ENCODE data around the gene UNC93B1.

Gene UNC93B1

DNA sequence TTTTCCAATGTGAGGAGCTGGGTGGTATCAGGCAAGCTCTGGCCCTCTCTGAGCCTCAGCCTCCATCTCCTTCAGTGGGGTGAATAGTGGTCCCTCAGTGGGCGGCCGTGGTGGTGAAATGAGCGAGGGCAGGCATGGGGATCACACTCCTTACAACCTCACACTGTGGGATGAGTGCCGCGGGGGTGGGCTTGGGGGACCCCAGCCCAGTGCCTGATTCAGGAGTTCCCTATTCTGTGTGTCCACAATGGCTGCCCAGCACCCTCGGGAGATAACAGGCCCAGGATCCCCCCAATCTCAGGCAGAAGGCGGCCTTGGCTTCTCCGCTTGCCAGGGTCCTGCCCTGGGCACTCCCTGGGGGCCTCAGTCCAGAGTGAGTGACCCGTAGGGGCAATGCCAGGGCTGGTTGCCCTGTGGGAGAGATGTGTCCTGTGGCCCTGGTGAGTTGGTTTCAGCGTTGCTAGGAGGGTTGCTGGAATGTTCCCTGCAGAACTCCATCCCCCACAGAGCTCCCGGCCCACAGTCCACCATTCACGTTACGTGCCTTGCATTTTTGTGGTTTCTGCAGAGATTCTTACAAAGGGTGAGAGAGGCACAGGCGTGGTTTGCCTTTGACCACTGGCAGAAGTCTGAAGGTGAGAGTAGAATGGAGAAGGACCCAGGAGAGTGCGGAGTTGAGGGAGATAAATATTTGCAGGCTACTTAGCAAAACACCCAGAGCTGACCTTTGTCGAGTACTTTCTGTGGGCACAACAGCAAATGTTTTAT is 9.1 kb upstream of the UNC93B1 start:
- Histone ChIP-seq H2AFZ (ENCODE audit: low read depth, low read length) (no peak overlapping the region), H3K9me3 (ENCODE audit: insufficient read depth, low read length, severe bottlenecking) (no peaks in the 10 kb centered on the region), H4K20me1 (ENCODE audit: insufficient read depth, low read length) (no peaks in the 10 kb centered on the region; the same call in 1 of the 2 replicates), H3K27ac (ENCODE audit: low read length) (no peak overlapping the region), H3K36me3 (ENCODE audit: insufficient read depth, low read length) (no peaks in the 10 kb centered on the region), H3K79me2 (ENCODE audit: insufficient read depth, low read length) (no peaks in the 10 kb centered on the region), H3K4me1 (ENCODE audit: insufficient read depth, low read length) (no peaks in the 10 kb centered on the region), H3K4me2 (ENCODE audit: insufficient read depth, low read length) (no peak overlapping the region), H3K27me3 (ENCODE audit: insufficient read depth, low read length, poor library complexity) (no peaks in the 10 kb centered on the region), H3K9ac (ENCODE audit: low read depth, low read length) (no peak overlapping the region), H3K4me3 (ENCODE audit: low read depth in 1 of 2, low read length in 2 of 2) (no peak overlapping the region)
- TF ChIP-seq, protein P1, sequence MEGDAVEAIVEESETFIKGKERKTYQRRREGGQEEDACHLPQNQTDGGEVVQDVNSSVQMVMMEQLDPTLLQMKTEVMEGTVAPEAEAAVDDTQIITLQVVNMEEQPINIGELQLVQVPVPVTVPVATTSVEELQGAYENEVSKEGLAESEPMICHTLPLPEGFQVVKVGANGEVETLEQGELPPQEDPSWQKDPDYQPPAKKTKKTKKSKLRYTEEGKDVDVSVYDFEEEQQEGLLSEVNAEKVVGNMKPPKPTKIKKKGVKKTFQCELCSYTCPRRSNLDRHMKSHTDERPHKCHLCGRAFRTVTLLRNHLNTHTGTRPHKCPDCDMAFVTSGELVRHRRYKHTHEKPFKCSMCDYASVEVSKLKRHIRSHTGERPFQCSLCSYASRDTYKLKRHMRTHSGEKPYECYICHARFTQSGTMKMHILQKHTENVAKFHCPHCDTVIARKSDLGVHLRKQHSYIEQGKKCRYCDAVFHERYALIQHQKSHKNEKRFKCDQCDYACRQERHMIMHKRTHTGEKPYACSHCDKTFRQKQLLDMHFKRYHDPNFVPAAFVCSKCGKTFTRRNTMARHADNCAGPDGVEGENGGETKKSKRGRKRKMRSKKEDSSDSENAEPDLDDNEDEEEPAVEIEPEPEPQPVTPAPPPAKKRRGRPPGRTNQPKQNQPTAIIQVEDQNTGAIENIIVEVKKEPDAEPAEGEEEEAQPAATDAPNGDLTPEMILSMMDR (IDR thresholded peaks at IDR 0.05; ENCODE audit: borderline replicate concordance, extremely low read depth, low read length, poor library complexity, severe bottlenecking) = no peak
- TF ChIP-seq EZH2 (IDR thresholded peaks at IDR 0.05; ENCODE audit: borderline replicate concordance, low read depth, low read length, severe bottlenecking) = no peak
- DNase-seq (no peak), ATAC-seq (ENCODE audit: insufficient read depth, low read depth) (no peak)

DNA sequence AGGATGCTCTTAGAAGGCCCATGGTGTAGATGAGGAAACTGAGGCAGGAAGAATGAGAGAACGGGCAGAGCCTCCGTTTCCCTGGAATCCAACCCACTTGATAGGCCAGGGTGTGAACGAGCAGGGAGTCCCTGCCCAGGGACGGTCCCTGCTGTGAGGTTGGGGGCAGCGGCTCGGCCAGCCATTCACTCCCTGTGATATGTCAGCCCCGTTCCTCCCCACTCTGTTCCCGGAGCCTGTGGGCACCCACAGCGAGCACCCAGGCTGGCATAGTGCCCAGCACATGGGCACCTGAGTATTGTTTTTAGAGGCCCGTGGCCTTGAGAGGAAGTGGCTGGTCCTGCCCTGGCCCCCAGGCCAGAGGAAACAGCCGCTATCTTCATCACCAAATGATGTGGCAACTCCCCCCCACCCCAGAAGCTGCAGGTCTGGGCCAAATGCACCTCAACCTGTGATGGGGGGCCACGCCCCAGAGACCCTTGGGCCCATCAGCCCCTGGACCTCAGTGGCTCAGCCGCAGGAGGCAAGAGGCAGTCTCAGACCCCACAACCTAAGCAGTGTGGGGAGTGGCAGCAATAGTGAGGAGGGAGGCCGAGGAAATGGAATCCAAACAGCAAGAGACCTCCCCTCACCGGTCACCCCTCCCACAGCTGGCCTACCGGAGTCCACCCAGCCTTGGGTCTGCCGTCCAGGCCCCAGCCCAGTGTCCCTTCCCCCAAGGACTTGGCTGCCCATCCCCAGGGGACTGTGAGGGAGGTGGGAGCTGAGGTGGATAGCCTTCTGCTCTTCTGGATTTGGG is 8.3 kb upstream of the UNC93B1 start:
- Histone ChIP-seq H3K27ac (ENCODE audit: low read length) (no peak overlapping the region), H3K27me3 (ENCODE audit: insufficient read depth, low read length, poor library complexity) (no peaks in the 10 kb centered on the region), H3K4me3 (ENCODE audit: low read depth in 1 of 2, low read length in 2 of 2) (no peak overlapping the region), H3K9me3 (ENCODE audit: insufficient read depth, low read length, severe bottlenecking) (no peaks in the 10 kb centered on the region), H2AFZ (ENCODE audit: low read depth, low read length) (no peak overlapping the region), H4K20me1 (ENCODE audit: insufficient read depth, low read length) (no peaks in the 10 kb centered on the region; the same call in 1 of the 2 replicates), H3K36me3 (ENCODE audit: insufficient read depth, low read length) (no peaks in the 10 kb centered on the region), H3K79me2 (ENCODE audit: insufficient read depth, low read length) (no peaks in the 10 kb centered on the region), H3K4me1 (ENCODE audit: insufficient read depth, low read length) (no peaks in the 10 kb centered on the region), H3K9ac (ENCODE audit: low read depth, low read length) (no peak overlapping the region), H3K4me2 (ENCODE audit: insufficient read depth, low read length) (no peak overlapping the region)
- no peak for TF ChIP-seq EZH2 (IDR thresholded peaks at IDR 0.05; ENCODE audit: borderline replicate concordance, low read depth, low read length, severe bottlenecking)
- TF ChIP-seq, protein P1 (IDR thresholded peaks at IDR 0.05; ENCODE audit: borderline replicate concordance, extremely low read depth, low read length, poor library complexity, severe bottlenecking) = no peak
- DNase-seq (no peak), ATAC-seq (ENCODE audit: insufficient read depth, low read depth) (no peak)

GRCh38 chr11:68011051-68011943 is 7.4 kb upstream of the UNC93B1 start:
- Histone ChIP-seq H3K4me2 (ENCODE audit: insufficient read depth, low read length) (no peak overlapping the region), H3K4me3 (ENCODE audit: low read depth in 1 of 2, low read length in 2 of 2) (no peak overlapping the region), H3K79me2 (ENCODE audit: insufficient read depth, low read length) (no peaks in the 10 kb centered on the region), H2AFZ (ENCODE audit: low read depth, low read length) (no peak overlapping the region), H4K20me1 (ENCODE audit: insufficient read depth, low read length) (no peaks in the 10 kb centered on the region; the same call in 1 of the 2 replicates), H3K4me1 (ENCODE audit: insufficient read depth, low read length) (no peaks in the 10 kb centered on the region), H3K27me3 (ENCODE audit: insufficient read depth, low read length, poor library complexity) (no peaks in the 10 kb centered on the region), H3K9ac (ENCODE audit: low read depth, low read length) (no peak overlapping the region), H3K36me3 (ENCODE audit: insufficient read depth, low read length) (no peaks in the 10 kb centered on the region), H3K9me3 (ENCODE audit: insufficient read depth, low read length, severe bottlenecking) (no peaks in the 10 kb centered on the region), H3K27ac (ENCODE audit: low read length) (no peak overlapping the region)
- ATAC-seq (ENCODE audit: insufficient read depth, low read depth) (no peak), DNase-seq (no peak)
- TF ChIP-seq, protein P1 (IDR thresholded peaks at IDR 0.05; ENCODE audit: borderline replicate concordance, extremely low read depth, low read length, poor library complexity, severe bottlenecking) = no peak
- no peak for TF ChIP-seq EZH2 (IDR thresholded peaks at IDR 0.05; ENCODE audit: borderline replicate concordance, low read depth, low read length, severe bottlenecking)

All from DND-41 (cell line).